ENCODE measurements around the gene APOL1.

- TF ChIP-seq CTCF (IDR thresholded peaks at IDR 0.05) (no peak), POLR2AphosphoS5 (IDR thresholded peaks at IDR 0.05) (no peak), POLR2A (IDR thresholded peaks at IDR 0.05) (no peak)
Measured at GRCh38 chr22:36225333-36225922, 27.5 kb upstream of the APOL1 start.

Measured in prostate gland (tissue), 2 donors.